Fibroblast of lung (primary cell): ENCODE measurements around the gene RIBC1. TPM values are rescaled to one million over a fixed set of nuclear protein-coding genes. Genes with fewer than 3 reads are reported as not detected.

ENCODE experiments used
- DNase-seq, 2 donors: peaks; one replicate each; pipeline versions ENCODE4 v3.0.0 to v3.0.0-alpha.2; 2010; ENCODE audit warnings: low read depth in 2 of 2
- H2AFZ ChIP-seq: 2 replicates; pipeline ENCODE4 v1.5.1; 2012; ENCODE audit warnings: low read length, control low read depth, inconsistent platforms
- H3K27ac ChIP-seq: 2 replicates; pipeline ENCODE4 v1.5.1; 2011; ENCODE audit warnings: low read length, control low read depth; ENCODE audit not compliant: insufficient read depth
- H3K27me3 ChIP-seq: 2 replicates; pipeline ENCODE4 v1.5.1; 2011; ENCODE audit warnings: mild to moderate bottlenecking, low read length; ENCODE audit not compliant: control insufficient read depth, insufficient read depth
- H3K36me3 ChIP-seq: 2 replicates; pipeline ENCODE4 v1.5.1; 2011; ENCODE audit warnings: low read length; ENCODE audit not compliant: control insufficient read depth, insufficient read depth
- H3K4me1 ChIP-seq: 2 replicates; pipeline ENCODE4 v1.5.1; 2011; ENCODE audit warnings: low read length; ENCODE audit not compliant: control insufficient read depth, insufficient read depth; ENCODE audit errors: extremely low read depth
- H3K4me2 ChIP-seq: 2 replicates; pipeline ENCODE4 v1.5.1; 2011; ENCODE audit warnings: low read length, control low read depth; ENCODE audit not compliant: insufficient read depth; ENCODE audit errors: extremely low read depth
- H3K4me3 ChIP-seq, 4 experiments: fragments of 200-600 bp in 1 of 4; sonication (generic) in 1 of 4; replicated peaks in 1 of 4; 2 replicates each; pipeline ENCODE4 v1.5.1; 2011 to 2016; ENCODE audit warnings: low read length in 4 of 4, low read depth in 3 of 4, mild to moderate bottlenecking in 3 of 4, control low read depth in 2 of 4, inconsistent platforms in 1 of 4, mixed read lengths in 1 of 4; ENCODE audit not compliant: insufficient read depth in 1 of 4; ENCODE audit errors: control extremely low read depth in 1 of 4
- H3K79me2 ChIP-seq: 2 replicates; pipeline ENCODE4 v1.5.1; 2012; ENCODE audit warnings: mild to moderate bottlenecking, low read length, inconsistent platforms; ENCODE audit not compliant: control insufficient read depth, insufficient read depth
- H3K9ac ChIP-seq: 2 replicates; pipeline ENCODE4 v1.5.1; 2011; ENCODE audit warnings: mild to moderate bottlenecking, low read length, control low read depth; ENCODE audit not compliant: insufficient read depth
- H3K9me3 ChIP-seq: 2 replicates; pipeline ENCODE4 v1.5.1; 2012; ENCODE audit warnings: low read depth, low read length; ENCODE audit not compliant: control insufficient read depth, insufficient read depth
- H4K20me1 ChIP-seq: 2 replicates; pipeline ENCODE4 v1.5.1; 2011; ENCODE audit warnings: low read length; ENCODE audit not compliant: control insufficient read depth, insufficient read depth; ENCODE audit errors: extremely low read depth
- CTCF ChIP-seq, 2 donors: IDR thresholded peaks in 1 of 2; conservative IDR thresholded peaks in 1 of 2; 1 replicate in 1 of 2; 2 replicates in 1 of 2; pipeline ENCODE4 v1.5.1; 2011 to 2012; ENCODE audit warnings: low read length in 2 of 2, control low read depth in 1 of 2, inconsistent platforms in 1 of 2, low read depth in 1 of 2, mild to moderate bottlenecking in 1 of 2
- EZH2 ChIP-seq: IDR thresholded peaks from 2 replicates; pipeline ENCODE4 v1.5.1; 2012; ENCODE audit warnings: low read length, control low read depth, mild to moderate bottlenecking; ENCODE audit errors: missing control alignments
- polyA plus RNA-seq, 2 donors: library from polyadenylated mRNA; depleted of rRNA in 1 of 2; stranded (reverse) in 1 of 2; unstranded in 1 of 2; fragments of >200 nt; gene quantifications; 2 replicates each; pipeline ENCODE4 v1.2.1, GENCODE V29; 2011 to 2012; ENCODE audit warnings: missing spikeins in 1 of 2
- total RNA-seq: library from RNA; depleted of rRNA; stranded (reverse); fragments of >200 nt; gene quantifications from 2 replicates; pipeline ENCODE4 v1.2.1, GENCODE V29; 2014

Gene RIBC1
- total and polyA plus RNA-seq, 2 donors (not counting 1 experiment from before 2014, with no cell fraction given): 0.15 to 1.3 TPM

GRCh38 chrX:53395605-53396298, 26.9 kb upstream of the RIBC1 start:
- Histone ChIP-seq H4K20me1 (no peaks in the 10 kb centered on the region), H3K4me1 (no peaks in the 10 kb centered on the region), H3K9me3 (no peaks in the 10 kb centered on the region), H3K79me2 (no peaks in the 10 kb centered on the region), H2AFZ (no peak overlapping the region), H3K27me3 (no peaks in the 10 kb centered on the region), H3K9ac (no peak overlapping the region), H3K27ac (no peak overlapping the region), H3K4me3 (no peak overlapping the region), H3K4me2 (no peak overlapping the region), H3K36me3 (peaks cover 1% of the 10 kb centered on the region)
- DNase-seq: no peak
- TF ChIP-seq EZH2: no peak
- TF ChIP-seq CTCF (conservative IDR thresholded peaks at IDR 0.05 in 1 of 2, IDR thresholded peaks at IDR 0.05 in 1 of 2; ENCODE audit: low read depth in 1 of 2, low read length in 2 of 2): no peak

GRCh38 chrX:53398216-53398615, 24.5 kb upstream of the RIBC1 start:
- Histone ChIP-seq H3K79me2 (no peaks in the 10 kb centered on the region), H3K9ac (no peak overlapping the region), H3K27ac (no peak overlapping the region), H3K9me3 (no peaks in the 10 kb centered on the region), H3K4me1 (no peaks in the 10 kb centered on the region), H3K4me3 (no peak overlapping the region), H3K27me3 (no peaks in the 10 kb centered on the region), H4K20me1 (no peaks in the 10 kb centered on the region), H2AFZ (no peak overlapping the region), H3K4me2 (no peak overlapping the region), H3K36me3 (no peaks in the 10 kb centered on the region)
- TF ChIP-seq CTCF (conservative IDR thresholded peaks at IDR 0.05 in 1 of 2, IDR thresholded peaks at IDR 0.05 in 1 of 2; ENCODE audit: low read depth in 1 of 2, low read length in 2 of 2) (no peak), EZH2 (no peak)
- no peak for DNase-seq

- no peak for TF ChIP-seq EZH2
- Histone ChIP-seq H3K36me3 (peaks cover 10% of the 10 kb centered on the region), H3K9ac (no peak overlapping the region), H3K4me2 (no peak overlapping the region), H3K27me3 (no peaks in the 10 kb centered on the region), H3K4me3 (no peak overlapping the region), H4K20me1 (no peaks in the 10 kb centered on the region), H3K79me2 (no peaks in the 10 kb centered on the region), H3K9me3 (no peaks in the 10 kb centered on the region), H3K4me1 (no peaks in the 10 kb centered on the region), H2AFZ (no peak overlapping the region), H3K27ac (no peak overlapping the region)
- DNase-seq: no peak
Measured at GRCh38 chrX:53403535-53403934, 19.1 kb upstream of the RIBC1 start.
